Measurements from ENCODE around the gene AEBP2.
"Not testable (repeated sequence)": the region's sequence is repeated elsewhere in the genome, so short reads cannot be mapped to it uniquely, and the experiment has no call there.

The AEBP2 gene

DNA sequence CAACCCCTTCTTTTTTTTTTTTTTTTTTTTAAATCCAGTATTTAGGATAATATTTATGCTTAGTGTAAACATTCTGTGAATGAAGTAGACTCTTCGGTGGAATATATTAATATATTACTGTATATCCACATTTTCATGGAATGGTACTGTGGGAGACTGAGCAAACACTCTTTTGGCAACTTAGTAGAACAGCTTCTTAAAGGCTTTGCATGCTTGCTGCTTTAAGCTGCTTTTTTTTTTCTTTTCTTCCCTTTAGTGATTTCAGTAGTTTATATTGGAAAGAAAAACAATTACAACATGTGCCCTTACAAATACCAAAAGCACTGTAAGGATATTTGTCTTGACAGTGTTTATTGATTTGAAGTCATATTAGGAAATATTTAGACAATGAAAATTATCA is 78.9 kb downstream of the AEBP2 start:
- no peak for DNase-seq

DNA sequence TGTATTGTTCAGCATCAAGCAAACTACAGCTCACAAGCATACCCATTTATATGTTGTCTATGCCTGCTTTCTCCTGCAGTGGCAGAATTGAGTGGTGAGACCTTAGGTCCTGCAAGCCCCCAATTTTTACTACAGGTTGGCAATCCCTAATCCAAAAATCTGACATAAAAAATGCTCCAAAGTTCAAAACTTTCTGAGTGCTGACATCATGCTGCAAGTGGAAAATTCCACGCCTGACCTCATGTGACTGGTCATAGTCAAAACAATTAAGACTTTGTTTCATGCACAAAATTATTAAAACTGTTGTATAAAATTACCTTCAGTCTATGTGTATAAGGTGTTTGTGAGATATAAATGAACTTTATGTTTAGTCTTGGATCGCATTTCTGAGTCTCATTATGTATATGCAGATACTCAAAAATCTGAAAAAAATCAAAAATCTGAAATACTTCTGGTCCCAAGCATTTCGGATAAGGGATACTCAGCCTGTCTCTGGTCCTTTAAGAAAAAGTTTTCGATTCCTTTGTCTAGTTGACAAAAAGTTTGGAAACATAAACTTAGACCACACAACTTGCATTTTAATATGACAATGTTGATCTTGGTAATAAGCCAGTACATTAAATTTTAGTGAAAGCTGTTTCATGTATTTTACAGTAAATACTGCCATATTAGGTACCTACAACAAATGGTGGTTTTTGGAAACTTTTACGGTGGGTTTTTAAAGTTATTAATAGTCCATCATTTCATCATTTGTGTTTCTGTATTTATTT is 81.5 kb downstream of the AEBP2 start:
- no peak for DNase-seq

- no peak for DNase-seq
Measured at GRCh38 chr12:19525274-19525673, 86.0 kb downstream of the AEBP2 start.

GRCh38 chr12:19527866-19528265 is 88.6 kb downstream of the AEBP2 start:
- DNase-seq, result no peak

DNA sequence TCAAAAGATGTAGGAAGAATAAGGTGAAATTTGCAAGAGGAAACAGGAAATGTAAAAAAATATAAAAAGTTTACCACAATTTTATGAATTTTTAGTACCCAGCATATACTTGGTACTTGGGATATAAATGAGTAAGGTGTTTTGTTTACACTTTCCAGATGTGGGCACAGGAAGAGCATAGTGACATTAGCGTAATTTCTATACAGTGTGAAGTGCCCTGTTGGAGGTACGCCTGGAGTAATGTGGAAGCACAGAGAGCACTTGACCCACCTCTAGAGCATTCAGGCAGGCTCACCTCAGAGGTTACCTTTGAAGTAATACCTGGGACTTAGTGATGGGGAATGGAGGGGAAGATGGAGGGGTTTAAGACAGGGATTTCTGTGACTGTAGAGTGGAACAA is 89.5 kb downstream of the AEBP2 start:
- no peak for DNase-seq

DNA sequence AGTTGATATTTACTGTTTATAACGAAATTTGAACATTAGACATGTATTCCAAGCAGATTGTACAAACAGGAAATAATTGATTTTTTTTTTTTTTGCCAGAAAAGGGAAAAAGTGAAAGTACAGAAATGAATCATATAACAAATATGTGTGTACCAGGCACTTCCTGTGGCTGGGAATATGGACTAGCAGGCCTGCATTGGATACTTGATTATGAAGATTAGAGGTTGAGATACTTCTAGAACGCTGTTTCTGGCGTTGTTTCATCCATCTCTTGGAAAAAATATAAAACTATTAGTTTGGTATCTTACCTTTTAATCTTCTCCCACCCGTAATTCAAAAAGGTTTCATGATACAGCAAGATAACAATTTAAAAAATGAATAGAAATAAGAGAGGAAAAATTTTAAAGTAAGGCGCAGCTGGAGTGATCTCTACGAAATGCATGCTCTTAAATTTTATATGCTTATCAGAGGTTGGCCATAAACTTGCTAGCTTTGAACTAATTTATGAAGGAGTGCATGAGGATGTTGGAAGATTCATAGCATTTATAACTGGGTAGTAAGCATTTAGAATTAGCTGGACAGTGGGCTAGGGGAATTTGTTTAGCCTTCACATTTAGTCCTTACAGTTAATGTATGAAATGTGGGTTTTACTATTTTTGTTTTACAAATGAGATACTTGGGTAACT is 90.8 kb downstream of the AEBP2 start:
- DNase-seq, result no peak

- DNase-seq, result no peak
Measured at GRCh38 chr12:19530637-19531023, 91.3 kb downstream of the AEBP2 start.

DNA sequence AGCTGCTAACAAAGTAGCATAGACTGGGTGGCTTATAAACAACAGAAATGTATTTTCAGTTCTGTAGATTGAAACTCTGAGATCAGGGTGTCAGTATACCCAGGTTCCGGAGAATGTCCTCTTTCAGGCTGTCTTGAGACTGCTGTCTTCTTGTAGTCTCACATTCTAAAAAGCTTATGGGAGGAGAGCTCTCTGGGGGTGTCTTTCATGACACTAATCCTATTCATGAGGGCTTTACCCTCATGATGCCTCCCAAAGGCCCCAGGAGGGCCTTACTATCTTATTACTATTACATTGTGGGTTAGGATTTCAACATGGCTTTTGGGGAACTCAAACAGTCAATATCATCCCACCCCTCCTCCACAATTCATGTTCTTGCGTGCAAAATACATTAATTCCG is 94.3 kb downstream of the AEBP2 start:
- no peak for DNase-seq

DNA sequence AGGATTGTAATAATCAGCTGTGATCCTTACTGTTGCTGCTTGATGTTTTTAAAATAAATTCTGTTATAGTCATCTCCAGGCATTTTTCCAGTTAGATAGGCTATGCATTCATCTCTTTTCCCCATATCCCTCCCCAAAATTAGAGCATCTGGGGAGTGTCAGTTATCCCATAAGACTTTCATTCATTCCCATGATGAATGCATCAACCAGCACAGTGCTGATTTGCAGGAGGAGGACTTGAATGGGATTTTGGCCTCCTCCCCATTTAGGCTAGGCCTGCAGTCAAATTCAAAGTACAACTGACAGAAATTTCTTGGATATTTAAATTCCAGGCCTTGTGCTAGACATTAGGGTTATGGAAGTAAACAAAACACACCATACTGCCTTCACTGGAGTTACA is 99.8 kb downstream of the AEBP2 start:
- DNase-seq, result no peak

DNA sequence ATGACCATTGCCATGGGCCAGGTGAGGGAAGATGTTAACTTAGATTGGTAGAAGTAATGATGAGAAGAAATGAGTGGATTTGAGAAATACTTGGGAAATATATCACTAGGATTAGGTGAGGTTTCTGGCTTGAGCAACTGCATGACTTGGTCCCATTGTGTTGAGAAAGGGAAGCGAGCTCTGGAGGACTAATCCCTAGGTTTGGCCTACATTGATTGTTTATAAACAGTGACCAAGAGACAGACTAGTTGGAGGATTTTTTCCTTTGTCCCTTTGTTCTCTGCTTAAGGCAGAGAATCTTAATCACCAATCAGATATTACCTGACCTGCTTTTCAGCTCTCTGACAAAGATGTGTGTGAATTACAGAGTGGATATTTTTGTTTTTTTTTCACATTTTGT is 100.5 kb downstream of the AEBP2 start:
- no peak for DNase-seq

DNA sequence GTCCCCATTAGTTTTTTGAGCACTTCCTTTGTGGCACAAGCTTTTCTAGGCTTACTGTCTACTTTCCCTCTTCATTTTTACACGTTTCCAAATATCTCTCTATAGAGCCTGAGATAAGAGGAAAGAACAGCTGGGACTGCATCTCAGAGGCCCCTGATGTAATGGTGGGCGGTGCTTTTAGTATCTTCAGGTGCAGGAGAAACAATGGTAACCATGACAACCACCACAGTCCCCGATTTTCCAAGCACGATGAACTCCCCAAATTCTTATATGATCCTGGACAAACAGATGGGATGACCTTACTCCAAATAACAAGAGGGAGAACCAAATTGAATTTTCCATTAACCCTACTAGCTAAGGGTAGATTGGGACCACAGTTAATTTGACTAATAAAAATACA is 103.3 kb downstream of the AEBP2 start:
- no peak for DNase-seq

GRCh38 chr12:19544353-19544752 is 105.1 kb downstream of the AEBP2 start:
- no peak for DNase-seq

- no peak for DNase-seq
Measured at GRCh38 chr12:19545301-19545700, 106.0 kb downstream of the AEBP2 start.

GRCh38 chr12:19546027-19546426 is 106.7 kb downstream of the AEBP2 start:
- DNase-seq, result no peak

DNA sequence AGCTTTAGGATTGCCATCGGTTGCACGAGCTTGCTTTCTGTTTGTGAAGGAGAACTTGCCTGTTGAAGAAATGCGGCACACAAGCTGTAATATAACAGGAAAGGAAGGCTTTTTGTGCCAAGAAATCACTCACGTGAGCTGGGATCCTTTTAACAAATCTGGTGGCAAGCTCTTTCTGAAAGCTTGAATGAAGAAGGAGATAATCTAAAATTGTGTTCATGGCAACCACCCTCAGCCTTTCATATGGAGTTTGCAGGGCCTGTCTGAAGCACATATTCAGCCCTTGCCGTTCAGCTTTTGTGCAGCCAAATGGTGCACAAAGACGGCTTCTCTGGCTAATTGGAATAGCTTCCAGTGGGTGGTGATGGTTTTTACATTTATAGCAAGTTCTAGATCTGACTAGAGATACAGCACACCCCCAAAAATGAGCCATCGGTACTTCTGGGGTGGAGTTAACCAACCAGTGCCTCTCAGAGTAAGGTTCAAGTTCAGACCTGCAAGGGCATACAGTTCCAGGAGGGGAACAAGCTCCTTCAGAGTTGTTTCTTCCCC is 107.4 kb downstream of the AEBP2 start:
- no peak for DNase-seq

GRCh38 chr12:19547271-19547671 is 108.0 kb downstream of the AEBP2 start:
- DNase-seq, result no peak

DNA sequence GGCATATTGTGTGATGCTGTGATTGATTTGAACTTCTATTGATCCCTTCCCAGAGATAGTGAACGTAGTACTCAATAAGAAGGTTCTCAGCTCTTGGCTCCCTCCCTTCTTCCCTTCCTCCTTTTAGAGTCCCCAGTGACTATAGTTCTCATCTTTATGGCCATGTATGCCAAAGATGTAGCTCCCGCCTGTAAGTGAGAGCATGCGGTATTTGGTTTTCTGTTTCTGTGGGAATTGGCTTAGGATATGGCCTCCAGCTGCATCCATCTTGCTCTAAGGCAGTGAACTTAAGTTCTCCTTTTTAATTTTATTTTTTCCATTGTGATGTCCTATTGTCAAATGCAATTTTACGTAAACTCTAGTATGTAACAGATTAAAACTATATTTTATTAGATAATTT is 109.5 kb downstream of the AEBP2 start:
- DNase-seq, result no peak

GRCh38 chr12:19550626-19551025 is 111.3 kb downstream of the AEBP2 start:
- no peak for DNase-seq

DNA sequence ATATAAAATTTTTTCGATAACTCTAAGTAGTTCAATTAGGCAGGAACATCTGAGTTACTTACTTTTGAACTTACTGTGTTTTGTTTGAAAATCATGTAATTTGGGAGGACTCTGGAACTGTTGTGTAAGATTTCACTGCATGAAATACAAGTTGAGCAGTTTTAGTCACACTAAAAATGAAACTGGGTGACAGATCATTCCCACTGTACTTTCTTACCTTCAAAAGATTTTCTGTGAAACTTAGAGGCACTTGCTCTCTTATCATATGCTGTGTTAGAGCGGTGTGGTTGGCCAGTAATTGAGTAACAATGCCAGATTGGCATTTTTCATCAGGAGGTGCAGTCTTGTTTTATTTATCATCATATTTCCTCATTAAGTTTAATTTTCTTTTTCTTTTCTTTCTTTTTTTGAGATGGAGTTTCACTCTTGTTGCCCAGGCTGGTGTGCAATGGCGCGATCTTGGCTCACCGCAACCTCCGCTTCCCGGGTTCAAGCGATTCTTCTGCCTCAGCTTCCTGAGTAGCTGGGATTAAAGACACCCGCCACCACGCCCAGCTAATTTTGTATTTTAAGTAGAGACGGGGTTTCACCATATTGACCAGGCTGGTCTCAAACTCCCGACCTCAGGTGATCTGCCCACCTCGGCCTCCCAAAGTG is 113.3 kb downstream of the AEBP2 start:
- DNase-seq, result not testable (repeated sequence)

DNA sequence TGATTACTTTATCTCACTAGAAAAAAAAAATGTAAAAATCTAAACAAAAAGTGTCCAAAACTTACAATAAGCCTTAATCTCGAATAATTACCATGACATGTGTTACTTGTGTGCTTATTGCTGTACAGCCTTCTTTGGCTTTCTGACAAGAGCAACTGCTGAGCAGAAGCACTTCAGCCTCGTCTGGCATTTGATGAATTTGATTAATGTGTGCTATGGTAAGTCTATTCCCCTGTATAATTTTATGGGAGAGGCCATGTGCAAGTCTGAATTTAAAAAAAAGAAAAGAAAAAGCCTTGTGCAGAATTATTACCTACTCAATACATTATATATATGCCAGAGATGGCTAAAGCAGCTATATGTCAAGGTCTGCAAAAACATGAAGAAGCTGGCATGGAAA is 113.9 kb downstream of the AEBP2 start:
- no peak for DNase-seq

- no peak for DNase-seq
Measured at GRCh38 chr12:19561411-19561961, 122.2 kb downstream of the AEBP2 start.

Data from activated CD4-positive, alpha-beta T cell treated with anti-CD3 and anti-CD28 coated beads for 1 hour (primary cell).